H1 (cell line): ENCODE measurements around the gene CNIH4. TPM values are rescaled to one million over a fixed set of nuclear protein-coding genes. Genes with fewer than 3 reads are reported as not detected.

Experiments
- ATF3 ChIP-seq: IDR thresholded peaks from 2 replicates; pipeline ENCODE4 v1.6.1; 2011; ENCODE audit warnings: low read depth, mild to moderate bottlenecking, low read length; ENCODE audit not compliant: insufficient read depth
- CHD1 ChIP-seq: IDR thresholded peaks from 2 replicates; pipeline ENCODE4 v1.6.1; 2012; ENCODE audit warnings: low read depth, low read length, improper control_type of control experiment
- EZH2 ChIP-seq: fragments of 200-600 bp; sonication (generic); IDR thresholded peaks from 2 replicates; pipeline ENCODE4 v1.7.1; 2012; ENCODE audit warnings: low read depth, mild to moderate bottlenecking, moderate library complexity, low read length, inconsistent platforms; ENCODE audit not compliant: severe bottlenecking
- HDAC2 ChIP-seq, 2 experiments: fragments of 300-600 bp in 1 of 2; sonication (generic) in 1 of 2; IDR thresholded peaks; 2 replicates each; pipeline ENCODE4 v1.6.1; 2011 to 2012; ENCODE audit warnings: low read depth in 2 of 2, low read length in 2 of 2, mild to moderate bottlenecking in 2 of 2, moderate library complexity in 2 of 2, borderline replicate concordance in 1 of 2, inconsistent platforms in 1 of 2
- KDM5A ChIP-seq: fragments of 200-600 bp; IDR thresholded peaks from 2 replicates; pipeline ENCODE4 v1.7.1; 2012; ENCODE audit warnings: mild to moderate bottlenecking, low read length, inconsistent platforms, mixed read lengths
- SIN3A ChIP-seq, 2 experiments: IDR thresholded peaks in 1 of 2; conservative IDR thresholded peaks in 1 of 2; 2 replicates each; pipeline ENCODE4 v1.6.1; 2011 to 2012; ENCODE audit warnings: low read length in 2 of 2, improper control_type of control experiment in 1 of 2, low read depth in 1 of 2, mild to moderate bottlenecking in 1 of 2
- SIX5 ChIP-seq: IDR thresholded peaks from 2 replicates; pipeline ENCODE4 v1.6.1; 2011; ENCODE audit warnings: mild to moderate bottlenecking, low read depth, low read length
- polyA plus RNA-seq, 7 experiments: library from polyadenylated mRNA; depleted of rRNA in 3 of 7; stranded (reverse) in 5 of 7; unstranded in 2 of 7; fragments of >200 nt in 5 of 7; fragments of 200-250 nt in 2 of 7; gene quantifications; 1 replicate in 5 of 7; 2 replicates in 1 of 7; 4 replicates in 1 of 7; pipeline versions ENCODE4 v1.2.1 to v1.2.3, GENCODE V29; 2011 to 2013; ENCODE audit warnings: missing spikeins in 2 of 7, mixed read lengths in 2 of 7
- total RNA-seq: library from RNA; stranded (reverse); fragmentation: NEBNext Ultra II Directional; extraction: Animal tissue kit (Norgen Biotek cat#: 25700); gene quantifications from 2 replicates; pipeline ENCODE4 v1.2.1, GENCODE V29; 2021

Gene CNIH4
- total and polyA plus RNA-seq, 2 of the 8 experiments (the other 6 are each of a cell fraction or from before 2014, with no cell fraction given): 76.2 to 151 TPM

- TF ChIP-seq KDM5A (no peak), ATF3 (no peak), SIX5 (no peak), CHD1 (no peak), SIN3A (conservative IDR thresholded peaks at IDR 0.05 in 1 of 2, IDR thresholded peaks at IDR 0.05 in 1 of 2; ENCODE audit: low read depth in 1 of 2, low read length in 2 of 2) (no peak), HDAC2 (IDR thresholded peaks at IDR 0.05; ENCODE audit: borderline replicate concordance in 1 of 2, low read depth in 2 of 2, low read length in 2 of 2) (no peak), EZH2 (no peak)
These were observed 49.5 kb downstream of the CNIH4 start (continued) for GRCh38 chr1:224406216-224406615.
